ENCODE data around the gene POU4F3.

Gene POU4F3

GRCh38 chr5:146390469-146390868, 51.8 kb downstream of the POU4F3 start:
- no peak overlapping the region for H3K27ac ChIP-seq (ENCODE audit: insufficient read depth, low read depth, low read length, poor library complexity, severe bottlenecking)
- peaks cover 5% of the 10 kb centered on the region for H3K4me1 ChIP-seq (ENCODE audit: control insufficient read depth, insufficient read depth, low read length)
- H3K9me3 ChIP-seq (ENCODE audit: control insufficient read depth, low read length): no peaks in the 10 kb centered on the region
- no peaks in the 10 kb centered on the region for H3K36me3 ChIP-seq (ENCODE audit: control insufficient read depth, insufficient read depth, low read length)
- no peak overlapping the region for H3K4me3 ChIP-seq (ENCODE audit: insufficient read depth, low read depth, low read length)
- 16 to 31% methylated on average over 2 of the region's 2 CpGs for WGBS, 2 experiments
- no peaks in the 10 kb centered on the region for H3K27me3 ChIP-seq (ENCODE audit: control insufficient read depth, insufficient read depth, low read length, poor library complexity, severe bottlenecking)
